ENCODE data around the gene FAM240B.

FAM240B gene

DNA sequence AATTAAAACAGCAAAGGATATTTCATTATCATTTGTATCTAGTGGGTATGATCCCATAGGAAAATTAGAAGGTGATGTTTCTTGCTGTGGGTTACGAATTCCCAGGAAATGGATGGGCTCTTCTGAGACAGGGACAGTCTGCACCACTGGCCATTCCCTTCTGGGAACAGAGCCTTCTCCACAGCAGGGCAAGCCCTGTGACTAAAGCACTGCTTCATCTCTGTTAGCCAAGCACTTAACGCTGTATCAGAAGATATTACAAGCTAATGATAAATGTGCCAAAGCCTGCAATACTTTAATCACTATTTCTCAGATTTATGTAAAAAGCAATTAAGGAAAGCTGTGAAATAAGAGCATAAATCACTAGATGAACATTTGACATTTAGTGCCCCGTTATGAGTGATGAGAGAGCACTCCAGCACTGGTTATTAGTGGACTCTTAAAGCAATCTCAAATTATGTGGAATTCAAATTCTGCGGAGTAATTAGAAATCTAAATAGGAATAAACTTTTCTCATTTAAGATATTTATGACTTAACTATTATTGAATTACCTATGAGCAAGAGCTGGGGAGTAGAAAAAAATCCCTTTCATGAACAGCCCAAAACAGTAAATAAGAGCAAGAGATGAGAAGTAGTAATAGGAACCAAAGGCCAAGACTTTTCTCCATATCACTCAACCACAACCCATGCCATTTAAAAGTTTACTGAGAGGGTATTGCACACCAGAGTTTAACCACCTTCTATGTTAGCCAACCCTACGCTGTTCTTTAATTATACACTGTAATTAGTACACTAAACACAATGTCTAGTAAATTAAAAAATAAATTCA is 49.2 kb downstream of the FAM240B start:
- in situ Hi-C loops (cut with HindIII; ENCODE audit: low sequenced_read_pairs): no loop called here
- no peak overlapping the region for H3K4me3 ChIP-seq (ENCODE audit: low read depth, low read length)
- DNase-seq (ENCODE audit: low read depth): no peak
- TF ChIP-seq, protein P1, sequence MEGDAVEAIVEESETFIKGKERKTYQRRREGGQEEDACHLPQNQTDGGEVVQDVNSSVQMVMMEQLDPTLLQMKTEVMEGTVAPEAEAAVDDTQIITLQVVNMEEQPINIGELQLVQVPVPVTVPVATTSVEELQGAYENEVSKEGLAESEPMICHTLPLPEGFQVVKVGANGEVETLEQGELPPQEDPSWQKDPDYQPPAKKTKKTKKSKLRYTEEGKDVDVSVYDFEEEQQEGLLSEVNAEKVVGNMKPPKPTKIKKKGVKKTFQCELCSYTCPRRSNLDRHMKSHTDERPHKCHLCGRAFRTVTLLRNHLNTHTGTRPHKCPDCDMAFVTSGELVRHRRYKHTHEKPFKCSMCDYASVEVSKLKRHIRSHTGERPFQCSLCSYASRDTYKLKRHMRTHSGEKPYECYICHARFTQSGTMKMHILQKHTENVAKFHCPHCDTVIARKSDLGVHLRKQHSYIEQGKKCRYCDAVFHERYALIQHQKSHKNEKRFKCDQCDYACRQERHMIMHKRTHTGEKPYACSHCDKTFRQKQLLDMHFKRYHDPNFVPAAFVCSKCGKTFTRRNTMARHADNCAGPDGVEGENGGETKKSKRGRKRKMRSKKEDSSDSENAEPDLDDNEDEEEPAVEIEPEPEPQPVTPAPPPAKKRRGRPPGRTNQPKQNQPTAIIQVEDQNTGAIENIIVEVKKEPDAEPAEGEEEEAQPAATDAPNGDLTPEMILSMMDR (IDR thresholded peaks at IDR 0.05; ENCODE audit: low read depth, low read length, missing control alignments): no peak

- in situ Hi-C loops (cut with HindIII; ENCODE audit: low sequenced_read_pairs): no loop called here
- TF ChIP-seq, protein P1 (IDR thresholded peaks at IDR 0.05; ENCODE audit: low read depth, low read length, missing control alignments): no peak
- no peak overlapping the region for H3K4me3 ChIP-seq (ENCODE audit: low read depth, low read length)
- DNase-seq (ENCODE audit: low read depth): no peak
Observed at GRCh38 chr9:38668791-38669466, 51.0 kb downstream of the FAM240B start.

- TF ChIP-seq, protein P1 (IDR thresholded peaks at IDR 0.05; ENCODE audit: low read depth, low read length, missing control alignments): peak; percentile 83
- no peak overlapping the region for H3K4me3 ChIP-seq (ENCODE audit: low read depth, low read length)
- no peak for DNase-seq (ENCODE audit: low read depth)
- in situ Hi-C loops (cut with HindIII; ENCODE audit: low sequenced_read_pairs): no loop called here
Observed at GRCh38 chr9:38662763-38663593, 57.0 kb downstream of the FAM240B start.

DNA sequence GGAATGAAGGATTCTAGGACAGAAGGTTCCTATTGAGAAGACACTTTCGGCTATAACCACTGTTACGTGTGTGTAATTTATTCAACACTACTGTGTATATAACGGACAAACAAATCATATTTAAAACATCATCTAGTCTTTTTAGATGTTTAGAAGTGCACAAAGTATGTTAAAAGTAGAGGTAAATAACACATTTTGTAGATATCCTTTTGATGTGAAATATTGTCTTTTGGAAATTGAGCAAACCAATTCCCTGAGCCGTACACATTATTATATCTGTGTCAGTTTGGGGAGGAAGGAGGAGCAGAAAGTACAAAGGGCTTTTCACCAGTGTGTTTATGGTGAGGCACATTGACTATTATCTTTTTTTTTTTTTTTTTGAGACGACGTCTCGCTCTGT is 60.4 kb downstream of the FAM240B start:
- no peak for DNase-seq (ENCODE audit: low read depth)
- no peak overlapping the region for H3K4me3 ChIP-seq (ENCODE audit: low read depth, low read length)
- in situ Hi-C loops (cut with HindIII; ENCODE audit: low sequenced_read_pairs): no loop called here
- TF ChIP-seq, protein P1 (IDR thresholded peaks at IDR 0.05; ENCODE audit: low read depth, low read length, missing control alignments): no peak

DNA sequence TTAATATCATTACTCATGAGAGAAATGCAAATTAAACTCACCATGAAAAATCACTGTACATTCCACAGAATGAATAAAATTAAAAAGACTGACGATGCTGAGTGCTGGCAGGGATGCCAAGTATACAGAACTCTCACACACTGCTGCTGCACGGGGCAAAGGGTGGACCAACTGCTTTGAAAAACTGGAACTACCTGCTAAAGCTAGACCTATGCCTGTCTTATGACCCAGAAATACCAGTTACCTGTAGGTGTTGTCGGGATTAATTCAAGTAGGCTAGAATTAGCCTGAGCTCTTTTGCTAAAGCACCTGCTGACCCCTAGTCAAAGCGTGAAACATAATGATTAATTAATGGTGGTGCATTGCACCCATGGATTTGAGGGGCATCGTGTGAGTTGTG is 63.0 kb downstream of the FAM240B start:
- DNase-seq (ENCODE audit: low read depth): no peak
- H3K4me3 ChIP-seq (ENCODE audit: low read depth, low read length): no peak overlapping the region
- in situ Hi-C loops (cut with HindIII; ENCODE audit: low sequenced_read_pairs): no loop called here
- TF ChIP-seq, protein P1 (IDR thresholded peaks at IDR 0.05; ENCODE audit: low read depth, low read length, missing control alignments): no peak

GRCh38 chr9:38652486-38652885 is 67.4 kb downstream of the FAM240B start:
- H3K4me3 ChIP-seq (ENCODE audit: low read depth, low read length): no peak overlapping the region
- DNase-seq (ENCODE audit: low read depth): no peak
- in situ Hi-C loops (cut with HindIII; ENCODE audit: low sequenced_read_pairs): no loop called here
- TF ChIP-seq, protein P1 (IDR thresholded peaks at IDR 0.05; ENCODE audit: low read depth, low read length, missing control alignments): no peak
